KMS-11 (cell line): ENCODE measurements around the gene ZBED4.

ENCODE experiments used
- H2AFZ ChIP-seq: fragments of 200-600 bp; sonication (generic); 2 replicates; pipeline ENCODE4 v1.6.1; 2016; ENCODE audit warnings: antibody characterized with exemption, mixed run types, low read depth
- H3K27ac ChIP-seq: fragments of 200-600 bp; sonication (generic); 2 replicates; pipeline ENCODE4 v1.6.1; 2016; ENCODE audit warnings: mild to moderate bottlenecking, mixed run types
- H3K27me3 ChIP-seq: fragments of 200-600 bp; sonication (generic); 2 replicates; pipeline ENCODE4 v1.6.1; 2017; ENCODE audit warnings: mild to moderate bottlenecking, low read depth, mixed run types, moderate library complexity; ENCODE audit not compliant: insufficient read depth
- H3K36me3 ChIP-seq: fragments of 200-600 bp; sonication (generic); 2 replicates; pipeline ENCODE4 v1.6.1; 2017; ENCODE audit warnings: mild to moderate bottlenecking, mixed run types; ENCODE audit not compliant: insufficient read depth
- H3K4me1 ChIP-seq: fragments of 200-600 bp; sonication (generic); 2 replicates; pipeline ENCODE4 v1.6.1; 2016; ENCODE audit warnings: mild to moderate bottlenecking, low read depth, mixed run types; ENCODE audit not compliant: poor library complexity, severe bottlenecking
- H3K4me2 ChIP-seq: fragments of 200-600 bp; sonication (generic); 2 replicates; pipeline ENCODE4 v1.7.0; 2016; ENCODE audit warnings: mild to moderate bottlenecking, mixed run types
- H3K4me3 ChIP-seq: fragments of 200-600 bp; sonication (generic); IDR thresholded peaks from 2 replicates; pipeline ENCODE4 v1.6.1; 2017; ENCODE audit warnings: low read depth, low read length, mixed read lengths; ENCODE audit not compliant: insufficient read depth
- H3K79me2 ChIP-seq: fragments of 200-600 bp; sonication (generic); 2 replicates; pipeline ENCODE4 v1.6.1; 2016; ENCODE audit warnings: low read depth, mixed run types; ENCODE audit not compliant: insufficient read depth
- H3K9ac ChIP-seq: fragments of 200-600 bp; sonication (generic); 2 replicates; pipeline ENCODE4 v1.6.1; 2016; ENCODE audit warnings: mild to moderate bottlenecking, mixed run types
- H4K20me1 ChIP-seq: fragments of 200-600 bp; sonication (generic); 2 replicates; pipeline ENCODE4 v1.6.1; 2016; ENCODE audit warnings: mild to moderate bottlenecking, mixed run types; ENCODE audit not compliant: insufficient read depth
- CTCF ChIP-seq: fragments of 200-600 bp; sonication (generic); conservative IDR thresholded peaks from 2 replicates; pipeline ENCODE4 v1.6.1; 2017; ENCODE audit warnings: low read depth, mild to moderate bottlenecking, antibody characterized with exemption, low read length, moderate library complexity, mixed read lengths

ZBED4 gene

GRCh38 chr22:49880281-49880680, 26.6 kb downstream of the ZBED4 start:
- no peak for TF ChIP-seq CTCF
- no peaks in the 10 kb centered on the region for H4K20me1 ChIP-seq
- no peak overlapping the region for H2AFZ ChIP-seq
- peaks cover 46% of the 10 kb centered on the region for H3K79me2 ChIP-seq
- peak overlapping the region; percentile 16; the same call in 1 of the 2 replicates for H3K9ac ChIP-seq
- no peaks in the 10 kb centered on the region for H3K36me3 ChIP-seq
- peak overlapping the region; percentile 64 for H3K27ac ChIP-seq
- H3K27me3 ChIP-seq = no peaks in the 10 kb centered on the region
- no peak overlapping the region for H3K4me3 ChIP-seq
- H3K4me2 ChIP-seq = peak overlapping the region; percentile 95
- H3K4me1 ChIP-seq = peaks cover 35% of the 10 kb centered on the region

- peak overlapping the region; percentile 95 for H3K4me2 ChIP-seq
- no peak for TF ChIP-seq CTCF
- H3K36me3 ChIP-seq = 0 out of 2 replicates have a peak, but pooled peaks cover 4% of the 10 kb centered on the region
- peak overlapping the region; percentile 49; the same call in 1 of the 2 replicates for H3K9ac ChIP-seq
- peaks cover 35% of the 10 kb centered on the region for H3K4me1 ChIP-seq
- H4K20me1 ChIP-seq = no peaks in the 10 kb centered on the region
- no peaks in the 10 kb centered on the region for H3K27me3 ChIP-seq
- no peak overlapping the region for H2AFZ ChIP-seq
- no peak overlapping the region for H3K4me3 ChIP-seq
- peaks cover 38% of the 10 kb centered on the region for H3K79me2 ChIP-seq
- H3K27ac ChIP-seq = peak overlapping the region; percentile 64
Observed at GRCh38 chr22:49881856-49882255, 28.2 kb downstream of the ZBED4 start.

GRCh38 chr22:49882519-49883293, 29.1 kb downstream of the ZBED4 start:
- Histone ChIP-seq H3K4me1 (peaks cover 35% of the 10 kb centered on the region), H3K4me3 (no peak overlapping the region), H3K36me3 (0 out of 2 replicates have a peak, but pooled peaks cover 4% of the 10 kb centered on the region), H2AFZ (no peak overlapping the region), H3K4me2 (peak overlapping the region; percentile 95), H3K27me3 (no peaks in the 10 kb centered on the region), H3K9ac (no peak overlapping the region), H3K79me2 (peaks cover 37% of the 10 kb centered on the region), H4K20me1 (no peaks in the 10 kb centered on the region), H3K27ac (no peak overlapping the region)
- no peak for TF ChIP-seq CTCF

GRCh38 chr22:49883294-49883640, 29.6 kb downstream of the ZBED4 start:
- Histone ChIP-seq H3K9ac (no peak overlapping the region), H3K4me1 (peaks cover 35% of the 10 kb centered on the region), H3K36me3 (0 out of 2 replicates have a peak, but pooled peaks cover 4% of the 10 kb centered on the region), H3K4me3 (no peak overlapping the region), H2AFZ (no peak overlapping the region), H3K79me2 (peaks cover 33% of the 10 kb centered on the region), H4K20me1 (no peaks in the 10 kb centered on the region), H3K27ac (no peak overlapping the region), H3K27me3 (no peaks in the 10 kb centered on the region), H3K4me2 (no peak overlapping the region)
- TF ChIP-seq CTCF = no peak
